ENCODE measurements around the gene PICALM.

Gene PICALM

DNA sequence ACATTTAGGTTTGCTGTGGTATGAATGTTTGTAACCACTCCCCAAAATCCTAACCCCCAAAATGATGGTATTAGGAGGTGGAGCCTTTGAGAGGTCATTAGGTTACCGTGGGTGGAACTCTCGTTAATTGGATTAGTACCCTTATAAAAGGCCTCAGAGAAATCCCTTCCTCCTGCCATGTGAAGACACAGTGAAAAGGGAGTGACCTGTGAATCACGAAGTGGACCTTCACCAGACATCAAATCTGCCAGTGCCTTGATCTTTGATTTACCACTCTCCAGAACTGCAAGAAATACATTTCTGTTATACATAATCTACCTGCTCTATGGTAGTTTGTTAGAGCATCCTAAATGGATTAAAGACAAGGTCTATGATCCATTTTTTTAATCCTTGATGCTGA lies 12.6 kb upstream of the PICALM start:
- no peak for DNase-seq (ENCODE audit: low read depth)

DNA sequence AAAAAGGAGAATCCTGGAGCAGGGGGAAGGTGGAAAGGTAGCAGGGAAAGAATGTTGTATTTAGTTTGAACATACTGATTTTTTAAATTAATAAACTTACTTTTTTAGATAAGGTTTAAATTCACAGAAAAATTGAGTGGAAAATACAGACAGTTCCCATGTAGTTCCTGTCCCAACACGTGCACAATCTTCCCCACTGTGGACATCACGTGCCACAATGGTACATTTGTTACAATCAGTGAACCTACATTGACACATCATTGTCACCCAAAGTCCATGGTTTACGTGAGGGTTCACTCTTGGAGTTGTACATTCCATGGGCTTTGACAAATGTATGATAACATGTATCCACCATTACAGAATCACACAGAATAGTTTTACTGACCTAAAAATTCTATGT lies 10.5 kb upstream of the PICALM start:
- DNase-seq (ENCODE audit: low read depth), result no peak

DNA sequence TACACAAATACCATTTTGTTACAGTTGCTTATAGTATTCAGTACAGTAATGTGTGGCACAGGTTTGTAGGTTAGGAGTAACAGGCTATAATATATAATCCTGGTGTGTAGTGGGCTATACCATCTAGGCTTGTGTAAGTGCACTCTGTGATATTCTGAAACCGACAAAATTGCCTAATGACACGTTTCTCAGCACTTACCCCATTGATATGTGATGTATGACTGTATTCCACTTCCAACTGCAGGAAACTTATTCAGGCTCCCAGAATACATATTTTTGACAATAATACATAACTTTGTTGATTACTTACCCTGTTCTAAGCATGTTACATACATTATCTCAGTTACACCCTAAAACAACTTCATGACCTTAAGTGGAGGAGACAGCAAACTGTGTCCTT lies 5.1 kb upstream of the PICALM start:
- no peak for DNase-seq (ENCODE audit: low read depth)

DNA sequence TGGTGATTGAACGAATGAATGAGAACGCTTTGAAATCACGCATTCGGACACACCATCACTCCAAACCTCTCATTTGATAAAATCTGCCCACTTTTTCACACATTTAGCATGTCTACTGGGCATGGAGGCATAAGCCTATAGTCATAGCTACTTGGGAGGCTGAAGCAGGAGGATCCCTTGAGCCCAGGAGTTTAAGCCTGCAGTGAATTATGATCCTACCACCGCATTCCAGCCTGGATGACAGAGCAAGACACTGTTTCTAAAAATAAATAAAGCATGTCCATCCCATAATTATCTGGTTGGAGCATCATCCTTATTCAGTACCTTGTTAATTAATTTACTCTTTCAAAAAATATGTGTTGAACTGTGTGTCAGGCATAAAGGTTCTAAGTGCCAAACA lies 3.3 kb upstream of the PICALM start:
- DNase-seq (ENCODE audit: low read depth), result no peak

DNA sequence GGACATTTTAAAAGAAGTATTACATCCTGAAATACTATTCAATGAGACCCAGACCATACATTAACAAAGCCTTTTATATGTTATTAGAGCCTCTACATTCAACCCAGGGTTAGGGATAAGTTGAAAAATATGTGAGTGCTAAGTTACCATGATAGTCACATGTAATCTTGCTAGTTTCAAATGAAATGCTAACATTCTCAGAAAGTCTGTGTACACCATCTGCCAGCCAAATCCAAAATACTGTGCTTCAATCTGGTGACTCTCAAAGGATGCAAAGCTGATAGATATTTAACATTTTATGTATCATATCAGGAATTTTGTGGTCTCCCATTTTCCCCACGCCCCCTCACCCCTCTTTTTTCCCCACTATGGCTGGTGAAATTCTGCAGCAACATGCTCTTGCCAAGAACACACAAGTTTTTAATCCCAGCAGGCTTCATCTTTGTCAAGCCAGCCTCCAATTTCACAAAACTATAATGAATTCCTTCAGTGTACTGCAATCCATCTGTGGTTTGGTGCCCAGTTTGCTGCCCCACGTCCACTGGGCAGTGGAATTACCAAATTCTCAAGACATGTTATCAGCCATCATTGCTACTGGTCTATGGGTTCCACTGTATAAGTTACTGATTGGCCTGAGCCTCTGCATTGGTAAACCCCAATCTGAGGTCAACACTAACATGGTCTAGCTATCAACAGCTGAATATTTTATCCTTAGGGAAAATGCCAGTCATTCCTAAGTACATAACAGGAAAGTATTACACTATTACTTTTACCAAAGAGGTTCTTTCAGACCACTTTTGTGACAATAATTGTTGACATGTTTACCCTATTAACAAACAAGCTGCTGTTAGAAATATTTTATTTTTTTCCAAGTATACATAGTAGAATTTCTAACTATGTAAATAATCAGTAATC lies 1.5 kb upstream of the PICALM start:
- DNase-seq (ENCODE audit: low read depth), result no peak

DNA sequence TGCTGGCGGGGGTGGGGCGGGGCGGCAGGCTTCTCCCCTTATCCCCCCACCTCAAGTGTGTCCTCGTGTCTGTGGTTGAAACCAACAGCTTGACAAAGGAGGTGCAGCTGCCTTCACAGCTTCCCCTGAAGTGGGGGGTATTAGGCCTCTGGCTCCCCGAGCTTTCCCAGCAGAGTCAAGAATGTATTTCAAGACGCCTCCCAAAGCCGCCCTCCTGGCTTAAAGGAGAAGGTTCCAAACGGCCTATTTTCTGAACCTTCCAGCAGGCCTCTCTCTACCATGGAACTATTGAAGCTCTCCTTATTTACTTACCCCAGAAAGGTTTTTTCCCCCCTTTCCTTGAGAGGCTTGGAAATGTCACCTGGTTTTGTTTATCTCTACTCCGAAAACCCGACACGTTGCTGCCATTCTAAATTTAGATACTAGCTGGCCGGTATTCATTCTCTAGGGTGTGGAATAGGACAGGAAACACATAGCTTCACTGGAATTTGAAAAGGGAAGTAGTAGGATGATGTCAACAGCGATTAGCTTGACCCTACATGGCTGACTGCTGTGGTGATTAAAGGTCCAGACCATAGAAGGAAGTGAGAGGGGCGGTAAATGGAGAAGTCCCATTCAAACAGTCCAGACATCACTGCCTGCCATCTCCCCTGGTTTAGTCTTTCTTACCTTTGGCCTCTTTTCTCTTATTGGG lies 671 bp upstream of the PICALM start:
- no peak for DNase-seq (ENCODE audit: low read depth)

DNA sequence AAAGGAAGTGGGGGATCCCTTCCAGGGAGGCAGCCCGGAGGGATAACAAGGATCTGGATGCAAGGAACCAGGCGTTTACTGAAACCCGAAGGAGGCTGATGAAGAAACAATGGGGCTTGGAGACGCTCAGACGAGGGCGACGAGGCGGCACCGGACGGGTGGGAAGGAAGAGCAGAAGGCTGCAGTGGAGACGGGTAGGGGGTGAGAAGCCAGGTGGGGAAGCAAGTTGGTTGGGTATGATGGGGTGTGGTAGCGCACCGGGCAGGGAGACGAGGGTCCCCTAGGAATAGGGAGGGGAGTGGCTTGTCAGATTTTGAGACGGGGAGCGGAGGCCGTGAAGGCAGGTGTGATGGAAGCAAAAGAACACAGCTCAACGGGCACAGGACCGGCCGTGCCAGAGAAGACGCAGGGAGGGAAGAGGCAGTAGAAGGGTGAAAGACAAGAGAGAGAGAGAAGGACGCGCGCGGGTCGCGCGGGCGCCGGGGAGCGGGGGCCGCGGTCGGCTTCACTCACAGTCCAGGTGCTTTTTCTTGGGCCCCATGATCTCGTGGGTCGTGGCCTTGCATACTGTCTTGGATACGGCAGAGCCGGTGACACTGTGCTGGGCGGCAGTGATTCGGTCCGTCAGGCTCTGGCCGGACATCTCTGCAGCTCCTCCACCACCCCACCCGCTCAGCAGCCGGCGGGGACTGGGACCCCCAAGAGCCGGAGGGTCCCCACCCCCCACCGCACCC lies 579 bp downstream of the PICALM start:
- no peak for DNase-seq (ENCODE audit: low read depth)

DNA sequence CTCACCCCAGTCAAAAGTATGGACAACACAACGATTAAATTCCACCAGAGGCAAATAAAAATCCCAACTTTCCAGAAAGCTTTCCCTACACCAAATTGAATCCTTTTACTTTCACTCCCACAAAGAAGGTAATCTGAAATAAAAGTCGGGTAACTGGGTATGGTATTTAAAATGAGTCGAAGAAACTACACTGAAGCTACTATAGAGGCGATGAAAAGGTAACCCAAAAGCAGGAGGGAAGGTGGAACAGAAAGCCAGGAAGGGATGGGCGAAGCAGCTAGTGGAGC lies 1.1 kb downstream of the PICALM start:
- no peak for DNase-seq (ENCODE audit: low read depth)

DNA sequence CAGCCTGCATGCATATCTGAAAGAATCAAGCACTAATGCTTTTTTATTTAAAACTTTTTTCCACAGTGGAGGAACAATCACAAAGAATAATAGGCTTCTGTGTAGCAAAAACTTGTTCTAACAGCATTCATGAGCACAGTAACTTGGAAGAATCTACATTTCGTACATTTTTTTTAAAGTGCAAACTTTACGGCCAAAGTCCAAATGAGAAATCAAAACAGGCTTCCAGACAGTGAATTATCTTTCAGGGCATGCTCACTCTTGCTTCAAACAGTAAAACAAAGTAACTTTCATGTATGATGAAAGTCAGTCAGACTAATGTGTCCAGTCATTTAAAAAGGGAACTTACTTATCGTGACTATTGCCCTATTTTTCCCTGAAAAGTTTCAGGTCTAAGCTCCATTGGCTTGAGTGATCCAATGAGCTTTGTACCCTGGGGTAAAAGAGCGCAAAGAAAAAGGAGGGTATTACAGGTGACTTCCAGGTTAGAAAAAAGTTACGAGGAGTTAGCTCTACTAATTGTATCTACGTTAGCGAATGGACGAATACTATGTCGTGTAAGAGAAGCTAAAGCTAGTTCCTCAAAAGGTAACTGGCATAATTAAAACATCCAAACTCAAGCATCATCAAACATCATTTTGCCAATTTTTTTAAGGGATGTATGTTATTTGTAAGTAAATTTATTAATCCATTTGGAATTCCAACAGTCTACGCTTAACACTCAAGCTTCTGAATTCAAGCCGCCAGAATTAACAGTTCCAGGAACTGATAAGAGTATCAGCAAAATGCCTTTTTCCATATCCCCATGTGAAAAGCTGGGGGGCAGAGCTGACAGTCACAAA lies 1.7 kb downstream of the PICALM start:
- no peak for DNase-seq (ENCODE audit: low read depth)

DNA sequence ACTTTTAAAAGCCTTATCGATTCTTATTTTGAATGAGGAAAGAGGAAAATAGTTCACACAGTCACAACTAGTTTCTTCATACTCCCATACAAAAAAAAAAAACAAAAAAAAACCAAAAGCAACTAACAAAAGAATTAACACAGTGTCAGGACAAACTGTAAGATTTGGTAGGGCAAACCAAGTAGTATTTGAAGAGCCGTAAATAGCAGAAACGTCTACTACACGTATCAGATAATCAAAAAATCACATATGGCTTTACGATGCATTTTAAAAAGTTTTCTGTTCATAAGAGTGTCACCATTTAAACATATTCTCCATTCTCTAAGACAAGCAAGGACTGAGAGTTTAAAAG lies 2.3 kb downstream of the PICALM start:
- no peak for DNase-seq (ENCODE audit: low read depth)

DNA sequence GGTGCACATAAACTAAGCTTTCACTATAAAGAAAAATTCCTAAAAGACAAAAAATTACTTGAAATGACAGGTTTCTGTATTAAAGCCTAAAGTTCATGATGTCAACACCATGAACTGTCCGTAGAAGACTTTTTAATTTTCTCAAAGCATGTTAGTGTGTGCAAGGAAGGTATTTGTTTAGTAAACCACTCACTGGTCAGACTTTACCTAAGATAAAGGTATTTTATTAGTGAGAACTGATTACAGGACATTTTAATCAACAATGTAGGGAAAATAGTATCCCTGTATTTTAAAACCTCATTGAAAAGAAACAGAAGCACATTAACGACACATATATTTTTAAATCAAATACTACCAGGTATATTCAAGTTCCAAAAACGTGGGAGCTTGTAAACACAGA lies 2.9 kb downstream of the PICALM start:
- no peak for DNase-seq (ENCODE audit: low read depth)

DNA sequence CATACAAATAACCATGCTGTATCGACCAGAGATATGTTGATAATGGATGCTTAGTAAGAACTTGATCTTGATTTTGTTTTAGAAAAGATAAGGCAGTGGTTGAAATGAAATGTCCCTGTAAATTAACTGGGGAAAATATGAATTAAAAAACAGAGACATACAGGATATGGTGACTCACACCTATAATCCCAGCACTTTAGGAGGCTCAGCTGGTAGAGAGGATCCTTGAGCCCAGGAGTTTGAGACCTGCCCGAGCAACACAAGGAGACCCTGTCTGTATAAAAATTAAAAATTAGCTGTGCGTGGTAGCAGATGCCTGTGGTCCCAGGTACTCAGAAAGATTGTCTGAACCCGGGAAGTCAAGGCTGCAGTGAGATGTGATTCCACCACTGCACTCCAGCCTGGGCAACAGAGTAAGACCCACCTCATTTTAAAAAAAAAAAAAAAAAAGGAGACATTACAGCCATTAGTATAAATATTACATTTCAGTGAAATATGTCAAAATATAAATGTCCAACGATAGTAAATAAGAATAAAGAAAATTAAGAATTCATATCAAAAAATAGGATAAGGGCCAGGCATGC lies 4.6 kb downstream of the PICALM start:
- DNase-seq (ENCODE audit: low read depth), result no peak

DNA sequence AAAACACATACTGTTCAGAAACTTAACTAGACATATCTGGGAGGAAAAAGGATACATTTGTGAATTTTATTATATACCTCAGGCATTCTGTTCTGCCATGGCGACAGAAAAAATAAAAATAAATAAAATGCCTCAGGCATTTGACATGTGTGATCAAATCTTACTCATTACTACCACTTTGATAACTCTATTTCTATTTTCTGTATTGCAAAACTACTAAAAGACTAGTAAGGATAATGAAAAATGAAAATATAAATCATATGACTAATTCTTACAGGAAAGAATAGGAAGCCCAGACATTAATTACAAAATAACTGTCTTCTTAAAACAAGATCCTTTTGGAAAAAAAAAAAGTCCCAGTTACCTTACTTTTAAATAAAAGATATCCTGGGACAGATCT lies 5.3 kb downstream of the PICALM start:
- DNase-seq (ENCODE audit: low read depth), result no peak

DNA sequence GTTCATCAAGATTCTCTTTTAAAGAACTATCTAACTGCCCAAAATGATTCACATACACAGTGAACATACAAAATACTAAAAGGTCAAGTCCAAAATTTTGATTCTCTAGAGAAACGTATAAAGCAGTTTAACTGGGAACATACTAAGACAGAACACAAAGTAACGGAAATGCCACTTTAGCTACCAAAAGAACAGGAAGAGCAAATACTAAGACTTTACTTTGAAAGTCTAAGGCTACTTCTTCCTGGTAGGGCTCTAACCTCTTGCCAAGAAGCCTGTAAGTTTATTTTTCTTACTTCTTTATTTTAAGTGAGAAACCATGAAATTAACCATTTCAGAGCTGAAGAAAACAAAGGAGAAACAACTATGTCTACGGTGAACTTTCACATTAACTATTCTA lies 6.2 kb downstream of the PICALM start:
- DNase-seq (ENCODE audit: low read depth), result no peak

DNA sequence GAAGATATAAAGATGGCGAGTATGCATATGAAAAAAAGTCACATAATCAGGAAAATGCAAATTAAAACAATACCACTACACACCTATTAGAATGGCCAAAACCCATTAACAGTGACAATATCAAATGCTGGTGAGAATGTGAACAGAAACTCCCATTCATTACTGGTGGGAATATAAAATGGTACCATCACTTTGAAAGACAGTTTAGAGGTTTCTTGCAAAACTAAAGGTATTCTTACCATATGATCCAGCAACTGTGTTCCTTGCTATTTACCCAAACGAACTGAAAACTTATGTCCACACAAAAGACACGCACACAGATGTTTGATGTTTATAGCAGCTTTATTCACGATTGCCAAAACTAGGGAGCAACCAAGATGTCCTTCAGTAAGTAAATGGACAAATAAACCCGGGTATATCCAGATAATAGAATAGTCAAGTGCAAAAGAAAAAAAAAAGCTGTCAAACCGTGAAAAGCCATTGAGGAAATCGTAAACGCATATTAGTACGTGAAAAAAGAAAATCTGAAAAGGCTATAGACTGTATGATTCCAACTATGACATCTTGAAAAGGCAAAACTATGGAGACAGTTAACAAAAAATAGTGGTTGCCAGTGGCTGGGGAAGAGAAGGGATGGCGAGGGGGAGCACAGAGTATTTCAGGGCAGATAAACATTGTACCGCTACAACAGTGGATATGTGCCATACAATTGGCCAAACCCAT lies 7.2 kb downstream of the PICALM start:
- no peak for DNase-seq (ENCODE audit: low read depth)

DNA sequence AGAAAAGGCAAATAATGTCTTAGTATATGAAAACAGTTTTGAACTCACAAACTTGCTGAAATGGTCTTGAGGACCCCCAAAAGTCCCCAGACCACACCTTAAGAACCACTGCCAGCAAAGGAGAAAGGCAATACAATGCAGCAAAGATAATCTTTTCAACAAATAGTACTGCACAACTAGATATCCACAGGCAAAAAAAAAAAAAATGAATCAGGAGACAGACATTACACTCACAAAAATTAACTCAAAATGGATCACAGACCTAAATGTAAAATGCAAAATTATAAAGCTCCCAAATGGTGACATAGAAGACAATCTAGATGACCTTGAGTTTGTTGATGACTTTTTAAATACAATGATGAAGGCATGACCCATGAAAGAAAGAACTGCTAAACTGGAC lies 8.3 kb downstream of the PICALM start:
- DNase-seq (ENCODE audit: low read depth), result no peak

DNA sequence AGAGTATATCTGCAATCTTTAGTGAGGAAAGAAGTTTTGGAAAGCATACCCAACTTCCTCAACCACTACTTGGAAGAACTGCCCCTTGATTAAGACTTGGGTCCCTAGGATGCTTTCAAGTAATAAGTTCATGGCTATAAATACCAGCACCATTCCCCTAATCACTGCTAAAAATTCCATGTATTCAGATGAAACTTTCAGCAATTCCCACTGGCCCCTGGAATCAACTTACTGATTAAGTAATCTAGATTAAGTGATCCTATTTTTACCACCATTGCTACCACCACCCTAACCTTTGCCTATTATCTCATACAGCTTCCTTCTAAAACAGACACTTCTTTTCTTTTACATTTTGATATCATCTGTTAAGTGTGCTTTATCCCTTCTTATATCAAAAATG lies 10.5 kb downstream of the PICALM start:
- DNase-seq (ENCODE audit: low read depth), result no peak

DNA sequence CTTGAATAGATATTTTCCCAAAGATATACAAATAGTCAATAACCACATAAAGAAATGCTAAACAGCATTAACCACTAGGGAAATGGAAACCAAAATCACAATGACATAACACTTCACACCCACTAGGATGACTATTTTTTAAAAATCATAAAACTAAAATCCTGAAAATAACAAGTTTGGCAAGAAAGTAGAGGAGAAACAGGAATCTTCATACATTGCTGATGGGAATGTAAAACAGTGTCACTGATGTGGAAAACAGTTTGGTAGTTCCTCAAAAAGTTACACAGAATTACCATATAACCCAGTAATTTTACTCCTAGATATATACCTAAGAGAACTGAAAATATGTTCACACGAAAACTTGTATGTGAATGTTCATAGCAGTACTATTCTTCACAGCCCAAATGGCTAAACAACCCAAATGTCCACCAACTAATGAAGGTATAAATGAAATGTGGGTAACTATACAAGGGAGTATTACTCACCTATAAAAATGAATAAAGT lies 12.5 kb downstream of the PICALM start:
- DNase-seq (ENCODE audit: low read depth), result no peak

DNA sequence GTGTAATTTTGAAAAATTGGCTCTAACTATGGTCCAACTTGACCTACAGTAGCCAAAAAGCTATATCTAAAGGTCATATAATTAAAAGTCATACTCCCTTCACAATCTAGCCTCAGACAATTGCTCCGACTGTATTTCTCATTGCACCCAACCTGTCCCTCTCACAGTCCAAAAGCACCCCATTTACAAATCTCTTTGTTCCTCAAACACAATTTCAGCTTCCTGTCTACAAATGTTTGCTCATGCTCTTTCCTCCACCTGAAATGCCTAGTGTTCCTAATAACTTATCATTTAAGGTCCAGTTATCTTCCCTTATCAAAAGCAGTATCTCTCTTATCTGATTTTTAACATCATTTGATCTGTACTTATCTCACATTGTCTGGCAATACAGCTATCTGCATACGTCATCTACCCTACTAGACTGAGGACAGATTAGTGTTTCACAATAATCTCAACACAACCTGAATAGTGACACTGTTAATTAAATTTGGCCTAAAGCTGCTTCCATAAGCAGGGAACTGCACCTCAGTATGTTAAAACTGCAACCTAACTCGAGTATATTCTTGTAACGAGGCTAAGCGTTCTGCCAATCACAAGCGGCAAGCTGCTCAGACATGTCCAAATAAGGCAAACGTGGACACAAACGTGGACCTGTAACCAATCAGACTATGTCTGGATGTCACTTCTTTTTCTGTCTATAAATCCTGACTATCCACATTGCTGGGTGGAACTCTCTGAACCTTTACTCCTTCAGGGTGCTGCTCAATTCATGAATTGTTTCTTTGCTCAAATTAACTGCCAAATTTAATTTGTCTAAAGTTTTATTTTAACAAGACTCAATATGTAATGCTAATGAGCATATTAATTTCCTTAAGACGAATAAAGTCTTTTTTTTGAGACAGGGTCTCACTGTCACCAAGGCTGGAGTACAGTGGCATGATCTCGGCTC lies 15.9 kb downstream of the PICALM start:
- DNase-seq (ENCODE audit: low read depth), result no peak

DNA sequence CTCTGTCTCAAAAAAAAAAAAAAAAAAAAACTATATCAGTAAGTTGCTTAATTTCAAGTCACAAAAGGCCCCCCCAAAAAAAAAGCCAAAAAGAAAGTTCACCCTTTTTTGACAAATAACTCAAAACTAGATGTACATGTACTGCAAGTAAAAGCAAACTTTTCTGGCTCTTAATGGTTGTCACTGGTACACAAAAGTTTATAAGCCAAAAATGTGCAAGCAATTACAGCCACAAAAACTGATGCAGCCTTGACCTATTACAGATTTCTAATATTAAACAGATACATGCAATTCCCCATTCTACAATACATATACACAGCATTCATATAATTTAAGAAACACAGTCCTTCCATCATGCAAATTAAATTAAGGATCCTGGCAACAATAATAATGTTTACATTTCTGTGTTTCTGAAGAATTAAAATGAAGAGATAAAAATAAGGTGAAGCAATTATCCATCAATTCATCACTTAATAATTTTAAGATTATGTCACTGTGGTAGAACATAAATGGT lies 18.6 kb downstream of the PICALM start:
- DNase-seq (ENCODE audit: low read depth), result no peak
